Measurements from ENCODE around the gene RPN2. TPM values are rescaled to one million over a fixed set of nuclear protein-coding genes. Genes with fewer than 3 reads are reported as not detected.

RPN2 gene
- polyA plus RNA-seq, 1 experiment, result 488 TPM

DNA sequence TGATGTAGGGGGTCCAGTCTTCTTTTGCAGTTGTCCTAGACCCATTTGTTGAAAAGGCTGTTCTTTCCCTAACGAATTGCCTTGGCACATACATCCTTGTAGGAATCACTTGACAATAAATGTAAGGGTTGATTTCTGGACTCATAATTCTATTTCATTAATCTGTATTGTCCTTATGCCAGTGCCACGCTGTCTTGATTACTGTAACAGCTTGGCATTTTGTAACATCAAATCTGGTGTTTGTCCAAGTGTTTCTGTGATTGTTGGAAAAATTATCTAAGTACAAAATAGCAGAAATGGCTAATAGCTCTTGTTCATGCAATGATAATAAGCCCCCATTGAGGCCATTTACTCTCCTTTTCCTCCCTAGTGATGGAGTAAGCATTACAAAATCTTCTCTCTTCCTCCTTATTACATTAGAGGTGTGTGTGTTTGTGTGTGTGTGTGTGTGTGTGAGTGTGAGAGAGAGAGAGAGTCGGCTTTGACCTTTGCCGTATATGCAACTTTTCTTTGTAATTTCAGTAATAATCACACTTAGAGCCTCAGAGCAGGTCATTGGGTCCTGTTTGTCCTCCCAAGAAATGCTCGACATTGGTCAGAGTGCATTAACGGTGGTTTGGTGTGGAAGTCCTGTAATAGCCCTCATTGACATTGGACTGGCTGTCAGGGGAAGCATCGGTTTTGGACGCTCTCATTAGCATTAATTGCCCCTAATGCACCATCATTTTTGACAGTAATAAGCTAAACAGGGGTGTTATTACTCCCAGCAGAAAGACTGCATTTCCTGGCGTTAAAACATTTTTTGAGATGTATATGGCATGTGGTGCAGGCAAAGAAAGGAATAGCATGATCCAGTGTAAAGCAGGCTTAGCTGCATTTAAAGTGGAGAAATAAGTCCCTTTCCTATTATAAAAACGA, 40.9 kb downstream of the RPN2 start:
- DNase-seq (ENCODE audit: low read depth, low spot score), result no peak

DNA sequence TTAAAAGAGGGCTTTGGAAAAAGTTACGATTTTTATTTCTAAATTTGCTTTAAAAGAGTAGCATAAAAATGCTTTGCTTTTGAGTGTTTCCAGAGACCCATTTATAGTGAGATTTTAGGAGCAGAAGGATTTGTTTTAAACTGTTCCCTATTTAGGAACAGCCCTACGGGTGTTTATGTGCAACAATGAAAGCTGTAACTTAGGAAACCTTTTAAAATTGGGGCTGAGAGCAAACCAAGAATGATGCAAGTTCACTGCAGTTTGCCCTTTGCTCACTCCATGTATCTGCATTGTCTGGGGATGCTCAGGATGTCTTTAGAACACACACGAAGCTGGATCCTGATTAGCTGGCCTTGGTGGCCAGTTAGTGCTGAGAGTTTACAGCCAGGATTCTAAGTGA, 41.6 kb downstream of the RPN2 start:
- Histone ChIP-seq H3K27ac (ENCODE audit: low read depth, low read length) (no peak overlapping the region), H3K9me3 (ENCODE audit: control insufficient read depth, insufficient read depth, low read length) (no peaks in the 10 kb centered on the region), H3K4me3 (ENCODE audit: low read depth, low read length) (no peak overlapping the region), H3K27me3 (ENCODE audit: control insufficient read depth, insufficient read depth, low read length) (no peaks in the 10 kb centered on the region)
- no peak for DNase-seq (ENCODE audit: low read depth, low spot score)
- ChIA-PET CTCF (interaction anchor here (0.6 to 1.9 kb wide), 4 partner anchors 18 to 42 kb away, joined by 3 to 8 read pairs (median 4); partner anchors contain the start of genes MROH8 and RPN2), POLR2A (no interaction called here)
- no peak for TF ChIP-seq CTCF (IDR thresholded peaks at IDR 0.05; ENCODE audit: low read depth, low read length)

More for the DNA sequence above, 40.9 kb downstream of the RPN2 start:
- TF ChIP-seq CTCF (IDR thresholded peaks at IDR 0.05; ENCODE audit: low read depth, low read length), result no peak
- POLR2A ChIA-PET, result no interaction called here
- no peaks in the 10 kb centered on the region for H3K9me3 ChIP-seq (ENCODE audit: control insufficient read depth, insufficient read depth, low read length)
- H3K27me3 ChIP-seq (ENCODE audit: control insufficient read depth, insufficient read depth, low read length), result no peaks in the 10 kb centered on the region
- CTCF ChIA-PET, result interaction anchor here (0.6 to 1.9 kb wide), 5 partner anchors 17 to 315 kb away, joined by 3 to 8 read pairs (median 3); partner anchors contain the start of genes MROH8 and RPN2
- H3K27ac ChIP-seq (ENCODE audit: low read depth, low read length), result no peak overlapping the region
- H3K4me3 ChIP-seq (ENCODE audit: low read depth, low read length), result no peak overlapping the region

DNA sequence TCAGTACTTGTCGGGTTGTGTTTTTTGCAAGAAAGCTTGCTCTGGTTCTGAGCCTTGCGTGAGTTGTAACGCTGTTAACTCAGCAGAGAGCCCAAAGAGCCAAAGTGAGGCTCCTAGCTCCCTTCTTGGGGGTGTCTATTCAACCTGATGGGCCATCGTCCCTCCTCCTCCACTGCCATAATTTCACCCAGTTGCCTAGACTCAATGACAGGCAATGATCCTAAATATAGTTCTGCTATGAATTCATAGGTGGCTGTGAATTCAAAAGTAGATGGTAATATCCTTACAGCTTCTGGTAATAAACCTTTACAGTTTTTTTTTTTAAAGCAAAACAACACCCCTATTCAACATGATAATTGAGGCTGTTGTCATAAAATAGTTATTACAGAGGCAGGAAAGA, 43.0 kb downstream of the RPN2 start:
- Histone ChIP-seq H3K27ac (ENCODE audit: low read depth, low read length) (no peak overlapping the region), H3K27me3 (ENCODE audit: control insufficient read depth, insufficient read depth, low read length) (no peaks in the 10 kb centered on the region), H3K9me3 (ENCODE audit: control insufficient read depth, insufficient read depth, low read length) (no peaks in the 10 kb centered on the region), H3K4me3 (ENCODE audit: low read depth, low read length) (no peak overlapping the region)
- TF ChIP-seq CTCF (IDR thresholded peaks at IDR 0.05; ENCODE audit: low read depth, low read length), result no peak
- POLR2A ChIA-PET, result no interaction called here
- no peak for DNase-seq (ENCODE audit: low read depth, low spot score)
- CTCF ChIA-PET, result interaction anchor here (0.6 to 1.8 kb wide), 3 partner anchors 19 to 220 kb away, joined by 3 to 6 read pairs (median 3); no protein-coding TSS in a partner anchor

DNA sequence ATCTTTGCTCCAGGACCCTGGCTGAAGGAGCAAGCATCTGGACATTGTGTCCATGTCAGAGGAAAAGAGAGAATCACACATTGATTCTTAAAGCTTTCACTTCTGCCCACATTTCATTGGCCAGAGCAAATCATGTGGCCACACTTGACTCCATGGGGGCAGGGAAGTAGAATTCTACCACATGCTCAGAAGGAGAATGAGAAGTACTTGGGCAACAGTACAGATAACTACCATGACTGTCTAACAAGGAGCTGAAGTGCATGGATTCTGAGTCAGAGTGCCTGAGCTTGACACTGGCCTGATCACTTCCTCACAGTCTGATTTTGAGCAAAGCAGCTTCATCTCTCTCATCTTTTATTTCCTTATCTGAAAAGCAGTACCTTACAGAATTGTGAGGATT, 43.9 kb downstream of the RPN2 start:
- POLR2A ChIA-PET, result no interaction called here
- CTCF ChIA-PET, result interaction anchor here (0.6 to 1.7 kb wide), 6 partner anchors 11 to 312 kb away, joined by 3 to 11 read pairs (median 4); no protein-coding TSS in a partner anchor
- no peak for TF ChIP-seq CTCF (IDR thresholded peaks at IDR 0.05; ENCODE audit: low read depth, low read length)
- no peak overlapping the region for H3K4me3 ChIP-seq (ENCODE audit: low read depth, low read length)
- no peaks in the 10 kb centered on the region for H3K9me3 ChIP-seq (ENCODE audit: control insufficient read depth, insufficient read depth, low read length)
- no peak overlapping the region for H3K27ac ChIP-seq (ENCODE audit: low read depth, low read length)
- peak; percentile 62 for DNase-seq (ENCODE audit: low read depth, low spot score)
- H3K27me3 ChIP-seq (ENCODE audit: control insufficient read depth, insufficient read depth, low read length), result no peaks in the 10 kb centered on the region

GRCh38 chr20:37225146-37225545, 46.0 kb downstream of the RPN2 start:
- Histone ChIP-seq H3K27me3 (ENCODE audit: control insufficient read depth, insufficient read depth, low read length) (no peaks in the 10 kb centered on the region), H3K9me3 (ENCODE audit: control insufficient read depth, insufficient read depth, low read length) (no peaks in the 10 kb centered on the region), H3K4me3 (ENCODE audit: low read depth, low read length) (no peak overlapping the region), H3K27ac (ENCODE audit: low read depth, low read length) (no peak overlapping the region)
- TF ChIP-seq CTCF (IDR thresholded peaks at IDR 0.05; ENCODE audit: low read depth, low read length), result no peak
- POLR2A ChIA-PET, result no interaction called here
- CTCF ChIA-PET, result interaction anchor here (0.7 to 1.9 kb wide), 3 partner anchors 30 to 43 kb away, joined by 3 to 5 read pairs (median 5); no protein-coding TSS in a partner anchor
- no peak for DNase-seq (ENCODE audit: low read depth, low spot score)

Data from AG04450 (cell line).